IPS DF 4.7 (cell line): Measurements from ENCODE around the gene UBP1.
"Not testable (repeated sequence)": the region's sequence is repeated elsewhere in the genome, so short reads cannot be mapped to it uniquely, and the experiment has no call there.

Source experiments
- DNase-seq: peaks from one replicate; pipeline ENCODE4 v3.0.0-alpha.2; 2013; ENCODE audit warnings: low spot score; ENCODE audit errors: extremely low read depth

The UBP1 gene

DNA sequence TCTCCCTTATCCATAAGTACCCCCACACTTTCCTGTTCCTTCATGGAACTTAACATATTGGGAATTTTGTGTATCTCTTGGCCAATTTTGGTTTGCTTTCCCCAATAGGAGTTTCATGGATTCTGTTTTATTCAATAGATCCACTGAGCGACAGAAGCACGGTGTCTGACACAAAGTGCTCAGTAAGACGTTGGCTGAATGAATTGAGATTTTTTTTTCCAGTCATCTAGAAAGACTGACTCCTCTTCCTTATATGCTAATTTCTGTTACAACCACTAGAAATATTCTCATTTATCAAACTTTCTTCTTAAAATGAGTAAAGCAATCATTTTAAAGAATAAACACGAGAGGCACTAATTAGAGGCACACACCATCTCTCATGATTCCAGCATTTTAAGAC is 48.1 kb downstream of the UBP1 start:
- no peak for DNase-seq

DNA sequence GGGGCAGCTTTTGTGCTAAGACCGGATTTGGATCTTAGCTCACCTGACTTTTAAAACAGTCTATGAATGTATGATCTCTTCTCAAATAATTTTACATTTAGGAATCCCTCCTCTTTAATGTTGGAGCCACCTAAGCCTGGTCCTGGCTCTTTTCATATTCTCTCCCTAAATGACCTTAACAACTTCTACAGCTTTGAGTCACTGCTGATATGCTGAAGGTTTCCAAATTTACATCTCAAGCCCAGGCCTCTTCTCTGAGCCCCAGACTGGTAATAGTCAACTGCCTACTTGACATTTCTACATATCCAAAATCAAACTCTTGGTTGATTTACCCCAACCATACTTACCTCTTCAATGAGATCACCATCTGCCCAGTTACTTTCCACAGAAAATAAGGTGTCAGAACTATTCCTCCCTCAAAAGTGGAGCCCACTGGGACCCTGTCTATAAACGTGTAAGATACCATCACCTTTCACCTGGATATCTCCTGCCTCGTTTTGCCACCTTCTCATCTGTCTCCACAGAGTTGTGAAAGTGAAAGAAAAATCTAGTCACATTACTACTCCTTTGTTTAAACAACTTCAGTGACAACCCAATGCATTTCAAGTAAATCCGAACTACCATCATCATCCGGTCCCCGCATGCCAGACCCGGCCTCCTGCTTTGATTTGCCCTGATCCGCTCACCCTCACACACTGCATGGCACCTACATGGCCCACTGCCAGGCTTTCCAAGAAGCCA is 48.8 kb downstream of the UBP1 start:
- DNase-seq, result no peak

DNA sequence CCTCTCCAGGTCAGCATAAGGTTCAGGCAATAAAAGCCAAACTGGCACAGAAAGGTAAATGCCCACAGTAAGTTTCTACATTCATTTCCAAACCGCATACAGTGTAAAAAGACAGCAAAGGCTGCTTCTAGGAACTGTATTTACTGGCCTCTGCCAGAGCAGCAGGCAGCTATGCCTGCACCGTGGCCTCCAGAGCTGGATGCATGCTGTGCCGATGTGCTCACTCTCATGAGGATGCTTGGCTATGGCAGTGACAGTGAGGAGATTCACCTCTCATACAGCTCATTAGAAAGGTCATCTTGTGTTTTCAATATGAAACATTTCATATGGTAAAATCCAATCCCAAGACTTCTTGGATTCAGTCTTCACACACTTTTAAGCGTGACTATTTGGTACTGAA is 50.3 kb downstream of the UBP1 start:
- DNase-seq, result no peak

DNA sequence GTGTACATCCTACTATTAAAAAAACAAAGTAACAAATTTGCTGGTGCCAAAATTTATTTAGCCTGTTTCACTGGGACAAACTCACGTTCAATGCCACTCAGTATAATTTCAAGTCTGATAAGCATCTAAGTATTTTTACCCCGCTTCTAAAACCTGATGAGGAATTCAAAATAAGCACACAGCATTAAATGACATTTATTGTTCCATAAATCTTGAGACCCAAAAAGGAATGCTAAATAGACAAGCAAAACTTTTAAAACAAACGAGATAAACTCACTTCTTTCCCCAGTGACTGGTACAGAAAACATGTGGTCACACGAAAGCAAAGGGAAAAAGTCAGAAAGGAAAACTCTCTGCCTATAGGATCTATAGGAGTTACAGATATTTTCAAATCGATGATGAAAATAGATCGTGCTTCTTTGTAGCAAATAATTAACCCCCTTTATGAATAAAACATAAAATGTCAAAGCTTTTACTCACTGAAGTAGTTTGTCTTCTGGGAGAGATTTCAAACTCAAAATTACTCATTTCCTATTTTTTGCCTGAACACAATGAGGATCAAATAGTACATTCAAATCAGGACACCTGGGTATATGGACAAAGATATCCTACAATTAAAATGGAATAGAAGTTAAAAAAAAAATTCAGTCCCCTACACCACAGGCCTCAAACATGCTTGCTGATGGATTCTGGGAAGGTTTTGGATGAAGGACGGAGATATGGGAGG is 51.7 kb downstream of the UBP1 start:
- DNase-seq, result no peak

DNA sequence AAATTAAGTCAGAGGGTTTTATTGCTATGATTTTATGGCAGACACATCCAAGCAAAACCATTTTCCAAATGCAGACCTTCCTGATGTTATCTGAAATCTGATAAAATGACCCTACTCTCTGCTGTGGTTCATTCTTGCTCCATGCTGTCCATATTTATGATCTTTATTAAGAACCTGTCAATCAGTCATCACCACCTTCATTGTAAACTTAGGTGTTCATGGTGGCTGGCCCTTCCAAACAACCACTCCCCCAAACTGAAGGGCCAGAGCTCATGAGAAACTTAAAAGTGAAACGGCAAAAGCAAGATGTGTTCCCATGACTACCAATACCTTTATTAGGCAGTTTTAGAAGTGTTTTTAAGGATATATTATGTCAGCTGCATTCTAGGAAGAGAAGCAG is 53.6 kb downstream of the UBP1 start:
- no peak for DNase-seq

DNA sequence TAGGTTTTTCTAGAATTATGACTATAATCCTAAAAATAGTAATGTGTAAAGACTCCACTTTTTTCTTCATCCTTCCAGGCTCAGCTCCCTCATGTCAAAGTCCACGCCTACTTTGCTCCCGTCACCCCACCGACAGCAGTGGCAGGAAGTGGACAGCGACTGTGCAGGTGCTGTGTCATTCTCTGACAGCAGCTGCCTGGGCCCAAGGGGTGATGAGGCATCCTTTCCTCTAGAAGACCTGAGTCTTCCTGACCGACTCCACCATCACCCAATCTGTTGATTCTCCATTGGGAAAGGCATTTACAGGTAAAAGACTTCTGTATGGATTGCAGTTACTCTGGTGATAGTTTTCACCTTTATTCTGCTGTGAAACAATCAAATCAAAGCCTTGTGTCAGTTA is 54.8 kb downstream of the UBP1 start:
- no peak for DNase-seq

DNA sequence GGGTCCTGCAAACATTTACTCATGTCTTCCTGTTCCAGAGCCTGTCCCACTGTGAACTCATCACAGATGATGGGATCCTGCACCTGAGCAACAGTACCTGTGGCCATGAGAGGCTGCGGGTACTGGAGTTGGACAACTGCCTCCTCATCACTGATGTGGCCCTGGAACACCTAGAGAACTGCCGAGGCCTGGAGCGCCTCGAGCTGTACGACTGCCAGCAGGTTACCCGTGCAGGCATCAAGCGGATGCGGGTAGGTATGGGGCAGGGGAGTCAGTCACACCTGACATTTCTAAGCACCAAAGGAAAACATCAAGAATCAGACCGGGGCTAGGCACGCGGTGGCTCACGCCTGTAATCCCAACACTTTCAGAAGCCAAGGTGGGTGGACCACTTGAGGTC is 56.3 kb downstream of the UBP1 start:
- no peak for DNase-seq

DNA sequence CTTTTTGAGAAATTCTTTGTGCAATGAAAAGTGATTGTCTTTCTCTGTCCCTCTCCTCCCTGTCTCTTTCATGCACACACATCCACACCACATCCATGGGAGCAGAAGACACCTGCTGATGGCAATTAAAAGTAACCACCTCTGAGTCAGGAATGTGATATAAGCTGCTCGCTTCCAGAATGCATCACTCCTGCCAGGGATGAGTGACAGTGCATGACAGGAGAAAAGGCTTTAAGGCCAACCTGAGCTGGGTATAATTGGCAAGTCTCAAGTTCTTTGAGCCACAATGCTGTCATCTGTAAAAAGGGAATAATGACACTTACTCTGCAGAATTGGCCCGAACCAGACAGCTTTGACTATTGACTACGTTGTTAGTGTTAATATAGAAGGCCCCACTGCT is 59.6 kb downstream of the UBP1 start:
- no peak for DNase-seq

DNA sequence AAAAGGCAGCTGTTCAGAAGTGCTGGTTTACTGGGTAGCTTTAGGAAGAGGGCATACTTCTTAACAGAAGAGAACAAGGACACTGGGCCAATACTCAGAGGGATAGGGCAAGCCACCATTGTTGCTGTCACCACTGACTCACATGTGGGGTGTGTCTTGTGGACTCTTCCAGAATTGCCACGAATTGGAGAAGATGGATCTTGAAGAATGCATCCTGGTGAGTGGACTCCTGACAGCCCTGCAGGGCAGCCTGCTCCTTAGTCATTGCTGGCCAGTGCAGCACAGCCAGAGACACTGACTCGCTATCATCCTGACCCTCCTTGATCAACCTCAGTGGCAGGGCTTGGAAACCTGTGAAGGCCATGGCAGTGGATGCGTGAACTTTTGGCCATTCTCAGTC is 62.3 kb downstream of the UBP1 start:
- DNase-seq, result no peak

DNA sequence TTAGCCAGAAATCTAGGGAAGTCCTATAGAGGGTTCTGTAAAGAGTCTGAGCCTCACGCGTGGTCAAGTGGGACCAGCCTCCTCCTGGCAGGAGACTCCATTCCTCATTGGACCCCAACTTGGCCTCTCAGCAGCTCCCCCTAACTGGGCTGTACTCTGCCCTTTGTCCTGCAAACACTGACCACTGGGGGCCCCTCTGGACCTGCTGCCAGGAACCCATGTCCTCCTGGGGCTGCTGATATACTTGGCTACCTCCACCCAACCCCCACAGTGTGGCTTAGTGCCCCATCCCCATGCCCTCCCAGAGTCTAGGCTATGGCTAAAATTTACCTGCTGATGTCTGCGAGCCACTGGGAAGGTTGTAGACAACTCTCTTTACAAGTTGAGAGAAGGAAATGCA is 62.7 kb downstream of the UBP1 start:
- no peak for DNase-seq

DNA sequence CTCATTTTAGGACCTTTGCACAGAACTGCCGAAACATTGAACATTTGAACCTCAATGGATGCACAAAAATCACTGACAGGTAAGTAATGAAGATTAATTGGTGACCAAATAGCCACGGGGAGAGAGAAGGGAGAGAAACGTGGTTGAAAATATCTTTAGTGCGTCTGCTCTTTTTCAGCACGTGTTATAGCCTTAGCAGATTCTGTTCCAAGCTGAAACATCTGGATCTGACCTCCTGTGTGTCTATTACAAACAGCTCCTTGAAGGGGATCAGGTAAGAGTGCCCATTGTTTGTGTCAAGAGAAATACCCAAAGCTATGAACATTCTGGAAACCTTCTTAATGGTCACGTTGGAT is 67.1 kb downstream of the UBP1 start:
- no peak for DNase-seq

DNA sequence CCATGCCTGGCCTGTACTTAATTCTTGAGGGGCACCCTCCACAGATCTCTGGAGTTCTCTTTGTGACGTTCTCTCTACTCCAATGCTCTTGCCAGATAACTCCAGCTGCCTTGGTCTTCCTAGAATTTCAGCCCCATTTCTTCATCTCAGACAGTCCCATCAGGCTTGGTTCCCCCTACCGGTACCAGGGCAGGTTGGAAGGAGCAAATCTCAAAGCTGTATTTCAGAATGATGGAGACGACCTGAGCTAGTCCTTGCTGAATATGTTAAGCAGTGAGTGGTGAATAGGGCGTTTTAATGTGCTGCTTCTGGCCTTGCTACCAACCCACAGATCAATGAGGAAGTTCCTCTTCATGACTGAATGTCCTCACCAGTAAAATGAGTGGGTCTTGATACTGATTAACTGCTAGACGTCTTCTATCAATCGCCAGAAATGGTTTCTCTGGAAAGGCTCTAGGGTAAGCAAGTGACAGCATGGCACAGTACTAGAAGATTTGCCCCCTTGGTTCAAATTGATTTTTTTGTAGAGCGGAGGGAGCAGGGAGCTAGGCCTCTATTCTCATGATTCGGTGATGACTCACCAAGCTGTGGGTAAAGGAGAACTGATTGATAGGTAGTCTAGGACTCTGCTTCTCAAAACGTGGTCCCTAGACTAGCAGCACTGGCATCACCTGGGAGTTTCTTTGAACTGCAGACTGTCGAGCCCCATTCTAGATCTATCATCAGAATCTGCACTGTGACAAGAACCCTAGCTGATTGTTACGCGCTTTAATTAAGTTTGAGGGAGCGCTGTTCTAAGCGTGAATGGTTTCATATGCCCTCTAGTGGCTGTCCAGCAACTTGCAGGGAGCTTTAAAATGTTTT is 67.8 kb downstream of the UBP1 start:
- DNase-seq, result peak; percentile 7

DNA sequence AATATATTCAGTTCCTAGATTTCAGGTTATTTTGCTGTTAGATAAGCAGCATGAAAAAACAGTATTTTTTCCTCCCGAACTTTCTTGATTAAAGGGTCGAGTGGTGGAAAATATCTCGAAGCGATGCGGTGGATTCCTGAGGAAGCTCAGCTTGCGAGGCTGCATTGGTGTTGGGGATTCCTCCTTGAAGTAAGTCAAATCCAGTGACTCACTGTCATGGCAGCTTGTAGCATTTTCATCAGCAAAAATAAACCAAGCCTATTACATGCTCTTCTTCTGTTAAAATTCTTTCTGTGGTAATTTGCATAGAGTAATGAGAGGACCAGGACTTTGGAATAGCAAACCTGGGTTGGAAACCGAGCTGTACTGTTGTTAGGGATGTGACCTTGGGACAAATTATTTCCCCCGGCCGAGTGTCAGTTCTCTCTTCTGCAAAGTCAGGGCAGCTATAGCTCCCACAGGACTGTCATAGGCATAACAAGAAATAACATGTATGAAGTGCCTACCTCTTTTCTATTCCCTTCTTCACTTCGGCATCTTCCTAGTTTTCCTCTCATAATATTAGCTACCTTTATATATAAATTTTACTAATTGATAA is 75.6 kb downstream of the UBP1 start:
- no peak for DNase-seq

DNA sequence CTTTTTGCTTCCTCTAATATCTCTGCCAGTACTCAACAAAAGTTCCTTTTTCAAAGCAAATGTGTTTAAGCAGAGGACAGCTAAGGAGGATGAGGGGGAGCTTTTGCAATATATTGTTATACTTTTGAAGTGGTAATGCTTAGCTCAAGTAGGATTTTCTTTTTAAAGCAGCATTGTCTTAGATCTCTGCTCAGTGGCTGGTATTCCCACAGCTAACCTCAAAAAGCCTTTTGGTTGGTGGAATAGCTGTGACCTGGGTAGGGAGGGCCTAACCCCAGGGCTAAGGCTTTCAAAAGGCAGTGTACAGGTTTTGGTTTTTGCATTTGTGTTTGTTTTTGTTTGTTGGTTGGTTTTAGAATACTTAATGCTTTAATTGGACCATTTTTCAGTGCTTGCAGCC is 76.1 kb downstream of the UBP1 start:
- no peak for DNase-seq

DNA sequence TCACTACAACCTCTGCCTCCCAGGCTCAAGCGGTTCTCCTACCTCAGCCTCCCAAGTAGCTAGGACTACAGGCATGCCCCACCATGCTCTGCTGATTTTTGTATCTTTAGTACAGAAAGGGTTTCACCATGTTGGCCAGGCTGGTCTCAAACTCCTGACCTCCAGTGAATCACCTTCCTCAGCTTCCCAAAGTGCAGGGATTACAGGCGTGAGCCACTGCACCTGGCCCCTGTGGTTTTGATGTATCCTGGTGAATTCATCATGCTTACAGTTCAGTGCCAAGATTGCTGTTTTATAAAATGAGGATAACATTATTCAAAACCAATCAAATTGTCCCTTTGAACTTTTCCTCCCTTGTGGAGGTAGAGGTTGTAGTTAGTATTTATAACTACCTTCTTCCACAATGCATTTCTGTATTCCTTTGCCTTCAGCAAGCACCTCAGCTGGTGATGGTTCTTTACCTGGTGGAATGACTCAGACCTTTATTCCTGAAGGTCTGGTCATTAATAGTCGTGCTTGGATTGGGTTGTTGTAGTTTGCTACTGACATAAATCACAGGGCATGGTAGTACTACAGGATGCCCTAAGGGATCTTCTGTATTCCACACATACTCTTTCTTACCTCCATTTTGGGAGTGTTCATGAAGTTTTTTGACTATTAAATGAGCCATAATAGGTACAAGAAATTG is 76.9 kb downstream of the UBP1 start:
- DNase-seq, result no peak

DNA sequence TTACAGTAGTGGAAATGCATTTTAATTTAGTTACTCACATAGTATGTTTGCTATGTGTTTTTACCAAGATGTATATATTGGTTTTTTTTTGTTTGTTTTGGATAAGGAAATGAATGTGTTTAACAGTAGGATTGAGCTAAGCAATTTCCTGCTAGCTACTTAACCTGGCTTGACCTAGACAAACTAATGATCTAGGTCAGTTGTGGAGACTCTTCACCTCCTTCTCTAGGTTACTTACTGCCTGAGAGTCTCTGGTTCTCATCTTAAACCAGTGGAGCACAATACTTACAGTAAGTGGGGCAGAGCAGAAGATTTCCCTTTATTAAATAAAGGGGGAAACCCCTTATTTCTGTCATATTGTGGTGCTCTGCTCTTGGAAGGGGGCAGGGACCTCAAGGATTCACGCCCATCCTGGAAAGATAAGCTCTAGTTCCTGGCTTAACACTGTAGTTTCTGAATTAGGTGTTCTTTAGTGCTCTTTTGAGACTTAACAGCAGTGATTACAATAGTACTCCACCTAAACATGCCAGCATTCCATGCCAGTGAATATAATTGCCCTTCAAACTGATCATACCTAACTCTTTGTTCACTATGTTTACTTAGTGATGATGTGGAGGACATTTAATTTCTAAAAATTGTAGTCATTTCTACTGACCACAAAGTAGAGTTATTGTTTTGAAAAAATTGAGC is 79.9 kb downstream of the UBP1 start:
- DNase-seq, result no peak

DNA sequence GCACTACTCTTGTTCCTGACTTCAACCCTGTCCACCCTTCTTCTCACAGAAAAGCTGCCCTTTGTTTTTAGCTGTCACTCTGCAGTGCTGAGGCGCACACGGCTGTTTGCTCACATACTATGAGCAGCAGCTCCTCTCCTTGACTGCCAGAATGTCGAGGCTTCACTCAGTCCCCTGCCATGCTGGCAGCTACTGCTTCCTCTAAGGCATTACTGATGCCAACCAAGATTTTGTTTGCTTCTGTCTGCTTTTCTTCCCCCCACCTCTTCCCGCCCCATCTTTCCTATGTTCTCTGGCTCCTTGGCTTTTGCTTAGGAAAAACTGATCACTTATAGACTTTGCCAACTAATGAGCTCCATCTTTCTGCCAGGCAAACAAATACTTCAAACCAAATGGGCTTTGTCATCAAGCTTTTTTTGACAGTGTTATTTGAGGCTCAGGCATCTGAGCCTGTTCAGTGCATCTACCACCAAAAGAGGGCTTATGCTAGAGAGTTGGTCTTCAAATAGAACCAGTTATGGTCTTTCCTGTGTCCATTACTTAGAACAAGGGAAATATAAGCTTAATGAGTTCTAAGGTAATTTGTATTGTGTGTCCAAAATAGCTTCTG is 81.9 kb downstream of the UBP1 start:
- no peak for DNase-seq

DNA sequence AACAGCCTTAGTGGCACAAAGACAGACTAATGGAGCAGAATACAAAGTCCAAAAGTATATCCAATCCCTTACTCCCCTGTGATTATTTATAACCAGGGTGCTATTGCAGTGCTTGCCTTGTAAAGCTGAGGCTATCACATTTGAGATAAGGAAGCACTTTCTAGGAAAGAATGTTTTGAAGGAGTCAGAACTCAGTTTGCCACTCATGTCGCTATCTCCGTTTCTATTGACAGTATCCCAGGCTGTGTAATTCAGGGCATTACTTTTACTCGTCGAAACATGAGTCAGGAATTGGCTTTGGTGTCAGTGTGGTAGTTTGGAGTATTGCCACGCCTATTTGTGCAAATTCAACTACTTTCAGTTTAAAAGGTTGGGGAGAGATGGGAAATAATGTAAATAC is 84.6 kb downstream of the UBP1 start:
- DNase-seq, result no peak

DNA sequence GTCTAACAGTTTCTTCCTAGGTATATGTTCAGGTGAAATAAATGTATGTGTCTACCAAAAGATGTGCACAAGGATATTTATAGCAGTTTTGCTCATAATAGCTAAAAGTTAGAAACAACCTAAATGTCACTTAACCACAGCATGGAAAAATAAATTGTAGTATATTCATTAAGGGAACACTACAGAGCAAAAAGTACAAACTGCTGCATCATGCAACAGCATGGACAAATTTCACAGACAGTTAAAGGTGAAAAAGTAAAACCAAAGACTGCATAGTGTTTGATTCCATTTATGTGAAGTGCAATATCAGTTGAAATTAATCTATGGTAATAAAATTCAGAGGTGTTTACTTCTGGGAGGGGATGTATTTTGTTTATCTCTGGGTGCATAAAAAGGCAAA is 100.4 kb downstream of the UBP1 start:
- DNase-seq, result no peak

DNA sequence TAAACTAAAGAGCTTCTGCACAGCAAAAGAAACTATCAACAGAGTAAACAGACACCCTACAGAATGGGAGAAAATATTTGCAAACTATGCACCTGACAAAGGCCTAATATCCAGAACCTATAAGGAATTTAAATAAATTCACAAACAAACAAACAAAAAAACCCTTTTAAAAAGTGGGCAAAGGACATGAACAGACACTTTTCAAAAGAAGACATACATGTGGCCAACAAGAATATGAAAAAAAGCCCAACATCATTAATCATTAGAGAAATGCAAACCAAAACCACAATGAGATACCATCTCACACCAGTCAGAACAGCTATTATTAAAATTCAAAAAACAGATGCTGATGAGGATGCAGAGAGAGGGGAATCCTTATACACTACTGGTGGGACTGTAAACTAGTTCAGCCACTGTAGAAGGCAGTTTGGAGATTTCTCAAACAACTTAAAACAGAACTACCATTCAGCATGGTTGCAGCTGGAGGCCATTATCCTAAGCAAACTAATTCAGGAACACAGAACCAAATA is 101.2 kb downstream of the UBP1 start:
- not testable (repeated sequence) for DNase-seq
